GM18868 (cell line): ENCODE measurements around the gene CUL7.

ENCODE experiments used
- ATAC-seq: cut with Tn5 transposase; IDR thresholded peaks from one replicate; pipeline ENCODE4 v1.9.1; 2021; ENCODE audit warnings: mild to moderate bottlenecking, moderate library complexity; ENCODE audit not compliant: unreplicated experiment

CUL7 gene

DNA sequence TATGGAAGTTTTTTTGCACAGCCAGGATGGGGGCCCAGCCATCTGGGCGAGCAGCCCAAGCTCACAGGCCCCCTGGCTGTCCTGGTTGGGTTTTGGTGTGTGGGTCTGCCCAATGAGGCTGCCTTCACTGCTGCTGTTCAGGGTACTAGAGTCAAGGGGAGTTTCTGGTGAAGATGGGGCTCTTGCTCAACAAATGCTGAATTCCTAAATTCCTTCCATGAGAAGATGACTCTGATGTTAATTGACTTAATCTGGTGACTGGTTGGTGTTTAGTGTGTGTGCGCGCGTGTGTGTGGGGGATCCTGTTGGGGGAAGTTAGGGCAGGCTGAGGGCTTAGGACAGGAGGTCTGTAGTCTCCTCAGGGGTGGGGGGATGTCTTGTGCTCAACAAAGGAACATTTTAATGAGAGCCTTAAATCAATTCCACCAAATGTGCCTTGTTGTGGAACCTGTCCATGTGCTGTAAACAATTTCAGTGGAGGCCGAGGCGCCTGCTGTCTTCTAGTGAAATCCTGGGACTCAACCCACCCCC, 24.4 kb upstream of the CUL7 start:
- no peak for ATAC-seq

DNA sequence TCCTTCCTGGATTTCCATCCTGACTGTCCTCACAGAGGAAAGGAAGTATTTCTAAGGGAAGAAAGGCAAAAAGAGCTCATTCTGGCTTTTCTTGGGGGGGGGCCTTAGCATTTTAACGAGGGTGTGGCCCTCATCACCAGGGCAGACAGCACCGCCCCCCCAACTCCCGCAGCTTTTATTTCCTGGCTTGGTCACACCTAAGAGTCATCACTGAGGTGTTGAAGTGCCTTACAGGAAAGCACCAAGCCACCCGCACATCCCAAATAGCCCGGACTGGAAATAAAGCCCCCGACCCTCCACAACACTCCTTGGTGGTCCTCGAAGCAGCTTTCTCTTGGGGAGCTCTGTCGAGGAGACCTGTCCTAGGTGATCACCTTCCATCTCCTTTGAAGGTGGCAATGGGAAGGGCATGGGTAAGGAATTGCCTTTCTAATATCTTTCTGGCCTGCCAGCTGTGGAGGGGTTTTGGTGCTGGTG, 23.7 kb upstream of the CUL7 start:
- ATAC-seq: no peak

DNA sequence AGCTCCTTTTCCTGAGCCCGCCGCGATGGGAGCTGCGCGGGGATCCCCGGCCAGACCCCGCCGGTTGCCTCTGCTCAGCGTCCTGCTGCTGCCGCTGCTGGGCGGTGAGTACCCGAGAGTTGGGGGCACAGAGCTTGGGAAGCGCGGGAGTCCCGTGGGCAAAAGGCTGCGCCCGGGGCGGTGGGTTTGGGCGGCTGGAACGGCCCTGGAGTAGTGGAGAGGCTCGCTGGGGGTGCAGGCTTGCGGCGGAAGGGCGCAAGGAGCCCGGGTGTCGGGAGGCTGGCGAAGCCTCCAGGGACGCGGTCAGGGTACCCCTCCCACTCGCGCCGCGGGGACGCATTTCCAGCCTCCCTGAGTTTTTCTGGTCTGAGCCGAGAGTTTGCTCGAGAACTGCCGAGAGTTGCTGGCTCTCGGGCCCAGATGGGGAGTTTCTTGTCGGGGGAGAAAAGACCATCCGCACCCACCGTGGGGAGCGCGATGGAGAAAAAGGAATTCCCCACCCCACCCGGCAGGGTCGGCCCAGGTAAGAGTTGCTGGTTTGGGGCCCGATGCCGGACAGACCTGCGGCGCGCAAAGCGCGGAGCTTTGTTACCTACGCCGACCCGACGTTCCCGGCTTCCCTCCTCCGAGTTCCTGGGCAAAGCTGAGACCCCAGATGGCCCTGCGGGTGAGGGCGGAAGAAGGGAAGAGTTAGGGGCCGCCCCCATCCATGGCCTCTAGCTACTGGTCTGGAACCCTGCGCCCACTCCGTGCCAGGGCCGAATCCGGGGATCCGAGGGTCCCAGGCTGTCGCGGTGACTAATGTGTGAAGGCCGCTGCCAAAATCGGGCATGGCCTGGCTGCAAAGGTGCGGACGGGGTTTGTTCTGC, 23.0 kb upstream of the CUL7 start:
- no peak for ATAC-seq

DNA sequence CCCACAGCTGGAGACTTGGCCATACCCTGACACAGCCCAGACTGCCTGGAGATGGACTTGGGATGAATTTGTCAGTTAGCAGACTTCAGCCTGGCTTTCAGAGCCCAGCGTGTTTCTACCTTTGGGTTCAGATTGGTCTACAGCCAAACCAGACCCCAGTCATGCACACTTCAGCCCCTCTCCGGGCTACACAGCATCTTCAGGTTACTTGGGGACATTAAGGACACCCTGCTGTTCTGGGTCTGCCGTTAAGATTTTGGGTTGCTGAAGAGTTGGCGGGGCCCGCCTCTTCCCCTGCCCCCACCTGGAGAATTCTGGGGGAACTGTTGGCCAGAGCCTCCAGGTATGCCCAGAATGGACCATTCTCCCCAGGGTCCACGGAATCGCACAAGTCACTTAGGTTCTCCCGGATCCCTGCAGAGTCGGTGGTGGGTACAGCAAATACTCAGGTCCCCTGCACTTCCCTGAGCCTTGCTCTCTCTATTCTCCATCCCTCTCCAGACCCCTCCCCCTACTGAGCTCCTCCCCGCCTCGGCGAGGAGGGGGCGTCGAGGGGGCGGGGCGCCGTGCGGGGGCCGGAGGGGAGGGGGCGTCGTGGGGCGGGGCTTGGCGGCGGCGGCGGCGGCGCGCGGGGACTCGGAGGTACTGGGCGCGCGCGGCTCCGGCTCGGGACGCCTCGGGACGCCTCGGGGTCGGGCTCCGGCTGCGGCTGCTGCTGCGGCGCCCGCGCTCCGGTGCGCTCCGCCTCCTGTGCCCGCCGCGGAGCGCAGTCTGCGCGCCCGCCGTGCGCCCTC, 22.2 kb upstream of the CUL7 start, which contains the start of gene PTK7:
TSS of gene PTK7 (plus strand) at position 645 of the 794 bp plus-strand sequence. CDS start 175 bp downstream, outside the sequence.
- no peak for ATAC-seq

DNA sequence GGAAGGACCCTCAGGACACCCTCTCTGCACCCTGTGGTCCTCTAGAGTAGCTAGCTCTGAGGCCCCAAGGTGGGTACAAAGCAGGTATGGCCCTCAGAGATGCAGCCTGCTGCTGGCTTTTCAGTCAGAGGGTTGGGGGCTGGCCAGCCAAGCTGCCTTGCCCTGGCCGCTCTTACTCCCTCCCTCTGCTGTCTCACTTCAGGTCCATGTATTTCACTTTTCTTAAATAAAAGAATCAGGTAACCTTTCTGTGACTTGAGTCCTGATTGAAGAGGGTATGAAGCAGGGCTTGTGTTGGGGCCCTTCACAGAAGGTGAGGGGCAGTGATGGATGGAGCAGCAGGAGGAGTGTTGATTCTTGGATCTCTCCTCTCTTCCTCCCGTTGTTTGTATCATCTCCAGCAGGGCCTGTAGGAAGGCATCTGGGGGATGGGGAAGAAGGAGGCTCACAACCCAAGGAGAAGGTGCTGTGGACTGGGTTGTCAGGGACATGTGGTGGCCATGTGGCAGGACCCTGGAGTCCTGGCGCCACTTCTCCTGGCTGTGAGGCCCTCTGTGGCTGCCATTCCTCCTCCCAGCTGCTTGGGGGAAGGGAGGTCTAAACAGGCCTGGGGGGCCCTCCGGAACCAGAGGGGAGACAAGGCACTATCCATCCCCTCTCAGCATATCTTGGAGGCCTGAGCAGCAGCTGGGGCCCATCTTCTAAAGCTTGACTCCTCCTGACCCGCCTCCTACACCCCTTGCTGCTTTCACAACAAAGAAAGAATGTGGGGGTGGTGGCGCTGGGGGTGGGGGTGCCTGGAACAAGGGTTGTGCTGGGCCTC, 21.4 kb upstream of the CUL7 start:
- no peak for ATAC-seq

DNA sequence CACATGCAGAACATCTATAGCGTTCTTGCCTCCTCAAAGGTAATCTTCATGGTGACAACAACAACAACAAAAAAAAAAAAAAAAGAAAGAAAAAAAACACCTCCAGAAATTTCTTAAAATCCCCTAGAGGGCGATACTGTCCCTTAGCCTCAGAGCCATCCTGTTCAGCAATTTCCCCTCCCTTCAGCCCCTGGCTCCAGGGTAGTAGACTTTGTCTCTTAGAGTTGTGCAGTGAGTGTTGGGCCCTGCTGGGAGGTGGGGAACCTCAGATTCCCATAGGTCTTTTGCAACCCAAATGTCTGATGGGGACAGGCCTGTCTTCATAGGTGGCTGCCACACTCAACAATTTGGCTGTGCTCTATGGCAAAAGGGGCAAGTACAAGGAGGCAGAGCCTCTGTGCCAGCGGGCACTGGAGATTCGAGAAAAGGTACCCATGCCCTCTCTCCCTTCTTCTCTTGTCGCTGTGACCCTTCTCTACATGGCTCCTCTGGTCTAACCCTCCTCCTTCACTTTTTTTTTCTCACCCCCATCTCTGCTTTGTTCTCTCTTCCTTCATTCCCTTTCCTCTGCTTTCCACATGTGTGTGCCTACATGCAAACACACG, 16.5 kb upstream of the CUL7 start:
- no peak for ATAC-seq

DNA sequence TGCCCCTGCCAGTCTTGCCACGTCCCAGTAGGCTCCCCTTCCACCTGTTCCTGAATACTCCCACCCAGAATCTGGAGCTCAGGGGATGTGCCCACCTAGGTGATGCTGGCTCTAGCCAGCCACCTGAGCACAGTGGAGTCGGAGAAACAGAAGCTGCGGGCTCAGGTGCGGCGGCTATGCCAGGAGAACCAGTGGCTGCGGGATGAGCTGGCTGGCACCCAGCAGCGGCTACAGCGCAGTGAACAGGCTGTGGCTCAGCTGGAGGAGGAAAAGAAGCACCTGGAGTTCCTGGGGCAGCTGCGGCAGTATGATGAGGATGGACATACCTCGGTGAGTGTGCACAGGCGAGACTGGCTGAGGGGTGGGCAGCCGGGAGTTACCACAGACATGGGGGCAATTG, 9.2 kb upstream of the CUL7 start:
- no peak for ATAC-seq

DNA sequence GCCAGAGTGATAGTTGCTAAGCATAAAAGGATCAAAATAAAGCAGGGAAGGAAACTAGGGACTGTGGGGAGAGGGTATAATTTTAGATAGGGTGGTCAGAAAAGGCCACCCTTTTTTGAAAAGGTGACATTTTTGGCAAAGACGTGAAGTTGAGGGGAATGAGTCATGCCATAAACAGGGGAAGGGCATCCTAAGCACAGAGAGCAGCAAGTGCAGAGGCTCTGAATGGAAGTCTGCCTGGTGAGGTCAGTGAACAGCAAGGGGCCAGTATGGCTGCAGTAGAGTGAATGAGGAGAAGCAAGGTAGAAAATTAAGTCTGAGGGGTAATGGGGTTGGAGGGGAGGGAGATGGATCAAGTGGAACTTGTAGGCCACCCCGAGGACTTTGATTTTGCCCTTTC, 8.2 kb upstream of the CUL7 start:
- ATAC-seq: no peak

DNA sequence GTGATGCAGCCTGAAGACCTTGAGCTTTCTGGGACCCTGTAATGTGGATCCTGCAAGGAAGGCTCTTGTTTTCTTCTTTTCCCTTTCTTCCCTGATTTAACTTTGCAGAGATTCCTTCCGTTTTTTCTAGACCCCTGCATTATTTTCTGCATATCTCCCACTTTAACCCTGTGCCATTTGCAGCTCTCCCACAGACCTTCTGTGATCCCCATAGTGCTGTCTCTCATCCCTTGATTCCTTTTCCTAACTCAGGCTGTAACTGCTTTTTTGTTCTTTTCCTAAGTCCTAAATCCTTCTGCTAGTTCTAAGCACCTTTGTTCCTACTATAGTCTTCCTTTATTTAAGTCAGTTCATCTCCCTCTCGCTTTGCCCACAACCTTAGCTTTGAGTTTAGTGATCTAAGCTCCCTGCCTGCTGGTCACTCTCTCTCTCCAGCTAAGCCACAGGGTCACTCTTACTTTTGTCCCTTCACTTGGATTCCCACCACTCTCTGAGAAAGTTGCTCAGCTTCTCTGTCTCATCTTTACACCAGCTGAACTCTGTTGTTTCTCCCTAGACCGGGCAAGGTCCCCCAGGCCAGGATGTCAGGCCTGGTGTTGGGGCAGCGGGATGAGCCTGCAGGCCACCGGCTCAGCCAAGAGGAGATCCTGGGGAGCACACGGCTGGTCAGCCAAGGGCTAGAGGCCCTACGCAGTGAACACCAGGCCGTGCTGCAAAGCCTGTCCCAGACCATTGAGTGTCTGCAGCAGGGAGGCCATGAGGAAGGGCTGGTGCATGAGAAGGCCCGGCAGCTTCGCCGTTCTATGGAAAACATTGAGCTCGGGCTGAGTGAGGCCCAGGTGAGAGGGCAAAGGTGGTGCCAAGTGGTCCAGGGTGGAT, 7.3 kb upstream of the CUL7 start:
- ATAC-seq: no peak

DNA sequence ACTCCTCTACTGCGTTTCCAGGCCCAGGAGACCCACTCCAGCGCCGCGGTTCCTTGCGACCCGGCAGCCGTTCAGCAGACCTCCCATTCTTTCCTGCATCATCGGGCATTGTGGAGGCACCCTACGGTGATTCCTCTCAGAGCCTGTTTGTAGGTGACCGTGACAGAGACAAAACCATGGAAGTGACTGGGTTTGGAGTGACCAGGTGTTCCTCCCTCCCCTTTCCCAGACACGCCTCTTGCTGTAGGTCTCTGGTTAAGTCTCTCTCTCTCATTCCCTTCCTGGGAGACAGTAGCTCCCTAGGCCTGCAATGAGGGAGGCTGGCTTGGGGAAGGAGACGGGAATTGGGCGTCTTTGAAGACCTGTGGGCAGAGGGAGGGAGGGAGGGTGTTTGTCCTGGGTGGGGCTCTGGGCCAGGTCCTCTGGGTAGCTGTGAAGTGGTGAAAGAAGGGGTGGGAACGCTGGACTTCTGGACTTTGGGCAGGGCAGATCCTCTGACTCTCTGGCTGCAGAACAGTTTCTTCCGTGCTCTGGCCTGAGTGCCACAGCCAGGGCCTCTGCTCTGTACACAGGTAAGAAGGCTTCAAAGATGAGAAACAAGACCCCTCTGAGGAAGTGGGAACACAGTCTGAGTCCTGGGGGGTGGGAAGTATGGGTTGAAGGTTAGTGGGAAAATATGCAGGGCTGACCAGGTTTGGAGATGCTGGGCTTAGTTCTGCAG, 6.5 kb upstream of the CUL7 start:
- no peak for ATAC-seq

DNA sequence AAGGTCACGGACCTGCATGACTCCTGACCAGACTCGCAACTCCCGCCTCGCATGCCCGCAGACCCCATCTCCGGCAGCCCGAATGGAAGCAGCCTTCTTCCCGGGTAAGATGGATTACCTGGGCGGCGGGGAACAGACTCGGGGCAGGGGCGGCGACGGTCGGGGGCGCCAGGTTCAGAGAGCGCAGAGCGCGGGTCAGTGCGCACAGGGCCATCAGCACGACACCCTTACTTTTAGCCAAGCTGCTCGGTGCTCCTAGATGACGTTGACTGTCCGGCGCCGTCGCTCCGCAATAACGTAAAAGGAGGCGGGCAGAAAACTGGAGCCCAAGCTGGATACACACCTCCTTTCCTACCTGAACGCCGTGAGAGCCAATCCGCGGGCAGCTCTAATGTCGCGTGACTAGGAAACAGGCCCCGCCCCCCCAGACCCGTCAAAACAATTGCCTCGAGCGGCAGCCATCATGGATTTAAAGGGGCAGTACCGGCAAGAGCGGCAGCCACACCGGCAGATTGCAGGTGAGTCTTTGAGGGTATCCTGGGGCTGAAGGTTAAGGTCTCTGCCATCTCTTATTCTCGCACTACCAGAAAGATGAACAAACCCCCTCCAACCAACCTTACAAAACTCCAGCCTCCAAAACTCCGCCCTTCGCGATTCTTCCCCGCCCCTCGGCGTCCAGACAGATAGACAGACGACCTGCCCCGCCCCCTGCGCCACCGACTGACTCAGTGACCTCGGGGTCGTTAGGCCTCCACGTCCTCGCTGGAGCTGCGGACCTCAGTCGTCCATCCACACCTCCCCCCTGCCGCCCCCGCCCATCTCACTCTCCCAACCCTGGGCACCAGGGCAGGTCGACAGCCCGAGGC, 5.8 kb upstream of the CUL7 start, which contains the start of the genes KLC4 and MRPL2:
TSS of gene KLC4 (plus strand) at position 464 of the 866 bp plus-strand sequence. CDS start 1,705 bp downstream, outside the sequence.
TSS of gene MRPL2 (minus strand) at position 267 of the 866 bp plus-strand sequence. CDS start at position 214, 53 bp downstream.
- peak; percentile 90 for ATAC-seq

DNA sequence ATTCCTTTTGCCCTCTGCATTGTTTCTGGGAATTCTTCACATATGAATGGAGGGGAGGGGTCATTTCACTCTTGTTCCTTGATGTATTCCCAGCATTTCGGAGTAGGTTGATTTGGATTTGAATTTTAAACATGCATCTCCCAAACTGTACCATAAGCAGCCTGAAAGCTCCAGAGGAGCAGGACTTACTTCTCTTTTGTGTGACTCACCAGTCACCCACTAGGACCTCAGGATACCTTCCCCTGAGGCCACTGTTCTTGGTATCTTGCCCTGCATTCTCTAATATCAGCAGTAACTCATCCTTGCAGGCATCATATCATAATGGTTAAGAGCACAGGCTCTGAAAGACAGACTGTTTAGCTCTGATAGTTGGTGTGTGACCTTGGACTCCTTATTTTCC, 4.9 kb upstream of the CUL7 start:
- ATAC-seq: no peak

DNA sequence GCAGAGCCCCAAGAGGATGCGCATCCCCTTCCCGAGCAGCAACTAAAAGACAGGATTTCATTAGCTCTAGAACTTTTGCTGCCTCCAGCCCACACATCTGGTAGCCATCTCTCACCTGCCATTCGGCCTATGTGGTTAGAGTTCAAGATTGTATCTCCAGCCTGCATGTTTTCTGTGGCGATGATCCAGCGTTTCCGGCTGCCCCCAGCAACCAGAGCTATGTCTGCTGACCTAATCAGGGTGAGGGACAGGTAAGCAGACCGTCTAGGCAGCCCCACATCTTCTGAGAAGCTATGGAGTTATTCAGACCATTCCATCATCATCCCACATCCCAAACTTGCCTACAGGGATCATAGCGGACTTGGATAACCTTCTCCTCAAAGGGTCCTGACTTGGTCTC, 2.3 kb upstream of the CUL7 start:
- no peak for ATAC-seq

DNA sequence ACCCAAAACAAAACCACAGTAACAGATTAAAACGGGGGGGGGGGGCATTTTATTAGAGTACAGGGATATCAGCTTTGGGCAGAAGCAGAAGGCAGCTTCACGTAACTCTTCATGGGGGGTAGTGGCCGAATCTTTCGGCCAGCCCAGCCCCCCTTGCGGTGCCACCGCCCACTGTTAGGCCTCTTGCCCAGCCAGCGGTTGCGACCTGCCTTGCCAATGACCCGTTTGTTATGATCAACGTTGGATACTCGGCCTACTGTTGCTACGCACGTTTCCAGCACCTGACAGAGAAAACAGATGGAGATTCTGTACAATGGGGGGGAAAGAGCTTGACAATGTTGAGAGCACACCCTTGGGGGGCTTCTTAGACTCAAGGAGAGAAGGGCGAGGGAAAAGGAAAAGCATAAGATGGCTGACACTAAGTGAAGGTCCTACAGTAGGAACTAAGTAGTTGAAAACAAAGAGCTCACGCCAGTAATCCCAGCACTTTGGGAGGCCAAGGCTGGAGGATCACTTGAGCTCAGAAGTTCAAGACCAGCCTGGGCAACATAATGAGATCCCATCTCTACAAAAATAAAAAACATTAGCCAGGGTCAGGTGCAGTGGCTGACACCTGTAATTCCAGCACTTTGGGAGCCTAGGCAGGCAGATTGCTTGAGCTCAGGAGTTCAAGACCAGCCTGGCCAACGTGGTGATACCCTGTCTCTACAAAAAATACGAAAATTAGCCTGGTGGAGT, 724 bp upstream of the CUL7 start:
- no peak for ATAC-seq

DNA sequence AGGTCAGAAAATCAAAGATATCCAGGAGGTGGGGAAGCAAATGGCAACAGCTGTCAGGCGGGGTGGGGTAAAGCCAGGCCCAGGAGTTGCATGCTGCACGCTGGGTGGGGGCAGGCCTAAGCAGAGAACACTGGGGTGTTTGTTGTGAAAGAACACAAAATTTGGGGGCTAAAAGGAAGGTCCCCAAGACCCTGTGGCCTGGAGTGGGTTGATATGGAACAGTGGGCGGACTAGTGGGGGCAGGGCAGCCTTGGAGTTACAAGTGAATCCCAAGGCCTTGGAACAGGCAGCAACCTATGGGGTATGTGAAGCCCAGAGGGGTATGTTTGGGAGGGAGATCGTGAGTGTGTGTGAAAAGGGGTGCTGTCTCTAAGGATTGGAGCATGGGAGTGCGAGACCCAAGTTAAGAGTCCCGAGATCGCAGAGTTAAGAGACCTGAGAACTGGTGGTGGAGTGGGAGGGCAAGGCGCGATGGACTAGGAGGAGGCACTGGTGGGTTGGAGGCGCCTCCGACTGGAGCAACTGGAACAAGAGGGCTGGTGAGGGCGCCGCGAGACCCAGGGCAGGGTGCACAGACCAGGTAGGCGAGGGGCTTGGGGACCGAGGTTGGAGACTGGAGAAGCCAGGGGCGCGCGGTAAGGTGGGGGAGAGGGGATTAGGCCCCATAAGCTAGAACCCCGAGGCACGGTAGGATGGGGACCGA, 658 bp downstream of the CUL7 start:
- peak; percentile 18 for ATAC-seq

DNA sequence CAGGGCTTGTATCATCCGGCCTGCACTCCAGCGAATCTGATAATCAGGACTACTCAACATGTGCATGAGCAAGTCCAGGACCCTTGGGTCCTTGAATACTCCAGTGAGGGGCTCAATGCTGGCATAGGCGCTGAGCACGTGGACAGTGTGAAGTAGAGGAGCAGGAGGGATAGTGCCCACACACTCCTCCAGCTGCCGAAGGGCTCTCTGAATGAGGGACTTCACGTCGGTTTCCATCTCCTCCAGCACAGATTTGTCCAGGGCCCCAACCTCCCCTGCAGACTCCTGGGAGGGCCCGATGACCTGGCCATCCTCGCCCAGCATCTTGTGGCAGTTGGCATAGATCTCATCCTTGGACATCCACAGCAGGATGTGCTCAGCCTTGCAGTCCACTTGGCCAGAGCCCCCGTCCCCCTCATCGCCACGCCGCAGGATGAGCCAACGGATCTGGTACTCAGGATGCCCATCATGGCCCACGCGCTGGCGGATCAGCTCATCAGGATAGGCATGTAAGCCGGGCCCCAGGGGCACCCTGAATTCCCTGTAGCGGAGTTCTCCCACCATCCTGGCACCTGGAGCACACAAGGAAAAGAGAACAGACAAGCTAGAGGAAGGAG, 1.3 kb downstream of the CUL7 start:
- no peak for ATAC-seq
